HG02571 (cell line): Measurements from ENCODE around the gene CD33.
"Not testable (repeated sequence)": the region's sequence is repeated elsewhere in the genome, so short reads cannot be mapped to it uniquely, and the experiment has no call there.

Source experiments
- ATAC-seq: cut with Tn5 transposase; IDR thresholded peaks from one replicate; pipeline ENCODE4 v1.9.1; 2021; ENCODE audit warnings: mild to moderate bottlenecking, moderate library complexity; ENCODE audit not compliant: unreplicated experiment

The CD33 gene

DNA sequence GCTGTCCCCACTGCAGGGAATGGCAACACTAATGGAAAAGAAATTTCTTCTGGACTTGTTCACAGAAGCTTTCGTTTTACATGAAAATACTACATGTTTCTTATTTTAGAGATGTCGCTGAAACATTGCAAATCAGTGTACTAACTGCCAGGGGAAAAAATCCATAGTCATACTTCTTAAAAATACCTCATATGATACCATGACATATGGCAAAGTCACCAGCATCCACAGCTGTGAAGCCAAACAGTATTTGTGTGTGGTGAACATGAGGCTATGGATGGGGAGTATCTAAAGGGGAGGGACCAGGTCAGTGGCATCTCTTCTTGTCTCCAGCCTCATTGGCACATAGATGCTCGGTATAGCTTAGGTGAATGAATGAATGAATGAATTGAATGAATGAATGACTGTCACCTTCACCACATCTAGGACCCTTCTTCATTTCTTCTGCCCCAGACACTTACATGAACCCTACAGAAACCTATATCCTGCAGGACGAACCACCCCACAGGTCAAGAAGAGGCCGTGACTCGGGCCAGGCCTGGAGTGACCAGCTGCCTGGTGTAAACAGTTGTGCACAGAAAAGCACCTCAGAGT, 14.6 kb upstream of the CD33 start:
- no peak for ATAC-seq

DNA sequence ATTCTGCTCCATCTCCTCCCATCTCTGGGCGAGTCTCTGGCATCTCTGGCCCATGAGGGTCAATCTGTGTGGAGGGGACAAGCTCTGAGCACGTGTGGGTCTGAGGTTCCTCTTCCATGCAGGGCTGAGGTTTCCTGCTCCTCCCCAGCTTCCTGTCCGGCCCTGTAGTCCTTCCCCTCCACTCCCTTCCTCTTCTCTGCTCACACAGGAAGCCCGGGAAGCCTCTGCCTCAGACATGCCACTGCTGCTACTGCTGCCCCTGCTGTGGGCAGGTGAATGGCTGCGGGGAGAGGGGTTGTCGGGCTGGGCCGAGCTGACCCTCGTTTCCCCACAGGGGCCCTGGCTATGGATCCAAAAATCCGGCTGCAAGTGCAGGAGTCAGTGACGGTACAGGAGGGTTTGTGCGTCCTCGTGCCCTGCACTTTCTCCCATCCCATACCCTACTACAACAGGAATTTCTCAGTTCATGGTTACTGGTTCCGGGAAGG, 14.0 kb upstream of the CD33 start:
- not testable (repeated sequence) for ATAC-seq

DNA sequence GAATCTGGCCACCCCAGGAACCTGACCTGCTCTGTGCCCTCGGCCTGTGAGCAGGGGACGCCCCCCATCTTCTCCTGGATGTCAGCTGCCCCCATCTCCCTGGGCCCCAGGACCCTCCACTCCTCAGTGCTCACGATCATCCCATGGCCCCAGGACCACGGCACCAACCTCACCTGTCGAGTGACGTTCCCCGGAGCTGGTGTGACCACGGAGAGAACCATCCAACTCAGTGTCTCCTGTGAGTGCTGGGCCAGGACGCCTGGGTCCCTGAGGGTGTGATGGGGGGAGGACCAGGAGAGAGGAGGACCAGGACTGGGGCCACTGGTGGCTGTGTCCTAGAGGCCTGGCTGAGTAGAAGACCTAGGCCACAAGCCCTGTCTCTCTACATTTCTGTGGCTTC, 13.0 kb upstream of the CD33 start:
- ATAC-seq, result no peak

DNA sequence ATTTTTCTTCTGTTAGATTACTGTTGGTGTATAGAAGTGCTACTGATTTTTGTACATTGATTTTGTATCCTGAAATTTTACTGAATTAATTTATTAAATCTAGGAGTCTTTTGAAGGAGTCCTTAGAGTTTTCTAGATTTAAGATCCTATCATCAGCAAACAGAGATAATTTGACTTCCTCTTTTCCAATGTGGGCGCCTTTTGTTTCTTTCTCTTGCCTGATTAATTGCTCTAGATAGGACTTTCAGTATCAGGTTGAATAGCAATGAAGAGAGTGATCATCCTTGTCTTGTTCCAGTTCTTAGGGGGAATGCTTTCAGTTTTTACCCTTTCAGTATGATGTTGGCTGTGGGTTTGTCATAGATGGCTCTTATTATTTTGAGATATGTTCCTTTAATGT, 5.6 kb upstream of the CD33 start:
- no peak for ATAC-seq

DNA sequence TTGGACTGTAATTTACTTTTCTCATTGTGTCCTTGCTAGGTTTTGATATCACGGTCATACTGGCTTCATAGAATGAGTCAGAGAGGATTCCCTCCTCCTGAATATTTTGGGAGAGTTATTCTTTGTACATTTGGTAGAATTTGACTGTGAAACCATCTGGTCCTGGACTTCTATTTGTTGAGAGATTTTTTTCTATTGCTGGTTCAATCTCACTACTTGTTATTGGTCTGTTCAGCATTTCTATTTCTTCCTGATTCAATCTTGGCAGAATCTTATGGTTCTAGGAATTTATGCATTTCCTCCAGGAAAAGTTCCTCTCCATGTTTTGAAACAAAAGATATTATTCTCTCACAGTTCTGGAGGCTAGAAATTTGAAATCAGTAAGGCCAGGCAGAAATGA, 4.9 kb upstream of the CD33 start:
- no peak for ATAC-seq

DNA sequence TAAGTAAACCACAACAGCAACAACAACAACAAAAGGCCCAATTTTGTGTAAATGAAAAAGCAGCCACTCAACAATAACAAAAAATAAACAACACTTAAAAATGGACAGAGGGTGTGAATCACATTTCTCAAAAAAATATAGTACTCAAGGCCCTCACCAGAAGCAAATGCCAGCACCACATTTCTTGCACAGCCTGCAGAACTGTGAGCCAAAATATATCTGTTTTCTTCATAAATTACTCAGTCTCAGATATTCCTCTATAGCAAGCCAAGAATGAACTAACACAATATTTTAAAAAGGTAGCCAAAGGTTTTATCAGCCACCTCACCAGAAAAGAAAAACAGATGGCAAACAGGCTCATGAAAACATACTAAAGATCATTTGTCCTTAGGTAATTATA, 3.9 kb upstream of the CD33 start:
- no peak for ATAC-seq

DNA sequence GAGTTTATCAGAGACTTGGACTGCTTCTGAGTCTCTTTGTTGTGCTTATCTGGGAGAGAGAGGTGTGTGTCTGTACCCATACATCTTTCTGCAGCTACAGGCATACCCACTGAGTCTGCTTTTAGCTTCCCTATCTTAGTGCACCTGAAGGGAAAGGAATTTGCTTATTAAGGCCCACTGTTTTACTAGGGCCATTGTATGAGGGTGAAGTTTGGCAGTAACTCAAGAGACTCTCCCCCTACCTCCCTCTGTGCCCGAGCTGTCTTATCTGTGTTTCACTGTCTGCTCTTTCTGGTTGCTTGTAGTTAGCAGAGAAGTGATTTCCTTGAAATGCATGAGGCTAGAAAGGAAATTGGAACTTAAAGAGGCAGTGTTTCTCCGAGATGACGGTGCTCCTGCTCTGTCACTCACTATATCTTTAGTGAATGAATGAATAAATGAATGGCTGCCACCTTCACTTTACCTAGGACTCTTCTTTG, 678 bp upstream of the CD33 start:
- no peak for ATAC-seq

DNA sequence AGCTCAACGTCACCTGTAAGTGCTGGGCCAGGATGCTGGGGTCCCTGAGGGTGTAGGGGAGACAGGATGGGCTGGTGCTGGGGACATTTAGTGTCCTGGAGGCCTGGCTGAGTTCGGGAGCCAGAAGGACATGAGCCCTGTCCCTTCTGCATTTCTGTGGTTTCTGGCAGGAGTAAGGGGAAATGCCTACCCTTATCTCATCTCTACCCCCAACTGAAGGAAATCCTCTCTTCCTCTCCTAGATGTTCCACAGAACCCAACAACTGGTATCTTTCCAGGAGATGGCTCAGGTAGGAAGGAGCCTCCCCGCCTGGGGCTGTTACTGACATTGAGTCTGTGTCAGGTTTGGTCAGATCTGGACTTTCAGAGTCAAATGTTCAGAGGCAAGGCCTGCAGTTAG, 1.2 kb downstream of the CD33 start:
- ATAC-seq, result no peak

DNA sequence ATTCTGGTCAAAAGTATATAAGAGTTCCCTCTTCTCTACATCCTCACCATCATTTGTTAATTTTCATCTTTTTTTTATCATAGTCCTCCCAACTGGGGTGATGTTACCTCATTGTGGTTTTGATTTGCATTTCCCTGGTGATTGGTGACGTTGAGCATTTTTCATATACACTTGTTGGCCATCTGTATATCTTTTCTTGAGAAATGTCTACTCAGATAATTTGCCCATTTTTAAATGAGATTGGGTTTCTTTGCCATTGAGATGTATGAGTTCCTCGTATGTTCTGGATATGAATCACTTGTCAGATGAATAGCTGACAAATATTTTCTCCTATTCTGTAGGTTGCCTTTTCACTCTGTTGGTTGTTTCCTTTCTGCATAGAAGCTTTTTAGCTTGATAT, 2.4 kb downstream of the CD33 start:
- no peak for ATAC-seq

DNA sequence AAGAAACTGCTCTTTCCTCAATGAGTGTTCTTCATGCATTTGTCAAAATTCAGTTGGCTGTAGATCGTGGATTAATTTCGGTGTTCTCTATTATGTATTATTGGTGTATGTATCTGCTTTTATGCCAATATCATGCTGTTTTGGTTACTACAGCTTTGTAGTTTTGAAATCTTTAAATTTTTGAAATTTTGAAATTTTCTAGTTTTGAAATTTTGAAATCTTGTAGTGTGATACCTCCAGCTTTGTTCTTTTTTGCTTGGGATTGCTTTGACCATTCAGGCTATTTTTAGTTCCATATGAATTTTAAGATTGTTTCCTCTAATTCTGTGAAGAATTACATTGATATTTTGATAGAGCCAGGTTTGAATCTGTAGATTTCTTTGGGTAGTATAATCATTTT, 3.1 kb downstream of the CD33 start:
- no peak for ATAC-seq

DNA sequence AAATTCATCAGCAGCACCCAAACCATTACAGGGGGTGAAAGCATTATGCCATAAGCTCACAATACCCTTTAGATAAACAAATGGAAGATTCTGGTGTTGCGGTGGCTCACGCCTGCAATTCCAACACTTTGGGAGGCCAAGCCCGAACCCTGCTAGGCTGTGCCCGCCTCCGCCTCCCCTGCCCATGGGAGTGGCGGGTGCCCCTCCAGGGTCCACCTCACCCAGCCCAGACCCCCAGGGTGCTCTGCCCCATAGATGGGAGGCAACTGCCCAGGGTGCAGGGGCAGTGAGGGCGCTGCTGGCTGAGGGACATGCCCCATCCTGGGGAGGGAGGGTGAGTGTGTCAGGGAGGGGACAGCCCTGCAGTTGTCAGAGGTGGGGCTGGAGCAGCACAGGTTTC, 16.0 kb downstream of the CD33 start:
- ATAC-seq, result no peak

DNA sequence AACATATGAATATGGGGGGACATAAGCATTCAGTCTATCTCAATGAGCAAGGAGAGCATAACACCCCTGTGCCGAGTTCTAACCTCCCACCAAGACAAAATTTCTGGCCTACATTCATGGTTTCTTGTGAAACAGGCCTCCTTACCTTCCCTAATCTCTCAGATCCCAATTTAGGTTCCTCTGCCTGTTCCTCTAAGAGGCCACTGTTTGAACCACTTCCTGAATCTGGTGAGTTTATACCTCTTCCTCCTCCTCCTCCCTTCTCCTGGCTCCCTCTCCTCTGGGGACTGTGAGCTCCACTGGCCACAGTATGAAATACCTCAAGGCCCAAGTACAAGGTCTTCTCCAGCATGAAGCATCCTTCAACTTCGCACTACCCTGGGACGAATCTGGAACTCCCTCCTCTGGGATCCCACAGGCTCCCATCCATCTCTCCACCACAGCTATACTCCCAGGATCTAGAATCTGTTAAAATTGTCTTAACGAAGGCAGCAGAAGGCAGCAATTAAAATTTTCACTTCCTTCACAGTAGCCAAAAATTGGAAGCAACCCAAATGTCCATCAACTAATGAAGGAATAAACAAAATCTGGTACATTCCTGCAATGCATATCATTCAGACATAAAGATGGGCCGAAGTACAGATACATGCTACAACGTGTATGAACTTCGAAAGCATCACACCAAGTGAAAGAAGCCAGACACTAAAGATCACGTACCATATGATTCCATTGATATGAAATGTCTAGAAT, 18.2 kb downstream of the CD33 start:
- no peak for ATAC-seq

DNA sequence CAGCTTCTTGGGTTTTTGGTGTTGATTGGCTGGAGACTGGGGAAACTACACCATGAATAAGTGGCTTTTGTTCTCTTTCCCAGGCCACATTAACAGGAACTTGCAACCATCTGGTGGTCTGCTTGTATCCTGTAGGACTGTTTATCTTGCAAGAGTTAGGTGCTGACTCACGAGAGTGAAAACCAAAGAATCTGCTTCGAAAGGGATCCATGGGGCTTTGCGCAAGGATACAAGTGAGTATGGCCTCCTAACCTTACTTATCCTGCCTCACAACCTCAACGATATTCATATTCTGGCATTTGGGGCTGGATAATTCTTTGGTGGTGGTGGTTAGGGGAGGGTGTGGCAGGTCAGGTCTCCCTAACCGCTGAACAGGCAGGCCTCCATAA, 21.3 kb downstream of the CD33 start:
- ATAC-seq, result no peak

DNA sequence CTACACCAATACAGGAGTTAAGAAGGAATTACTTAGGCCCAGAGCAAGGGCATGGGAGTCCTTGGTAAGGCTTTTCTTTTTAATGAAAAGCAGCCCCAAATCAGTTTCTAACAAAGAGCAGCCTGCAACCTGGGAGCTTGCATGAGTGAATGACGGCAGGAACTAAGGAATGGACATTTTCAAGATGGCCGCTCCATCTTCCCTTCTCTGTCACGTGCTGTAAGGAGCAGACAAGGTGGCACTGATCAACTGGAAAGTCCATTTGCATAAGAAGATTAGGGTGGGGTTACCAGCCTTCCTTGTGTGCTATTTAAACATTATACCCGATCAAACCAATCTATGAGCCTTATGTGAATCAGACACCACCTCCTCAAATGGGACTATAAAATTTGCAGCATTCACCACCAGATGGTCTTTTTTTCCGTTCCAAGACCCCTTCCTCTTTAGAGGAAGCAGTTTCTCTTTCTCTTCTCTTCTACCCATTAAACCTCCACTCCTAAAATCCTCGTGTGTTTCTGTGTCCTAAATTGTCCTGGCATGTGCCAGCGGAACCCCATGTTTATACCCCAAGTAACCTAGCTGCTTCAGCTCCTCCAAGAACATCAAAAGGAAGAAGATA, 23.2 kb downstream of the CD33 start:
- no peak for ATAC-seq

DNA sequence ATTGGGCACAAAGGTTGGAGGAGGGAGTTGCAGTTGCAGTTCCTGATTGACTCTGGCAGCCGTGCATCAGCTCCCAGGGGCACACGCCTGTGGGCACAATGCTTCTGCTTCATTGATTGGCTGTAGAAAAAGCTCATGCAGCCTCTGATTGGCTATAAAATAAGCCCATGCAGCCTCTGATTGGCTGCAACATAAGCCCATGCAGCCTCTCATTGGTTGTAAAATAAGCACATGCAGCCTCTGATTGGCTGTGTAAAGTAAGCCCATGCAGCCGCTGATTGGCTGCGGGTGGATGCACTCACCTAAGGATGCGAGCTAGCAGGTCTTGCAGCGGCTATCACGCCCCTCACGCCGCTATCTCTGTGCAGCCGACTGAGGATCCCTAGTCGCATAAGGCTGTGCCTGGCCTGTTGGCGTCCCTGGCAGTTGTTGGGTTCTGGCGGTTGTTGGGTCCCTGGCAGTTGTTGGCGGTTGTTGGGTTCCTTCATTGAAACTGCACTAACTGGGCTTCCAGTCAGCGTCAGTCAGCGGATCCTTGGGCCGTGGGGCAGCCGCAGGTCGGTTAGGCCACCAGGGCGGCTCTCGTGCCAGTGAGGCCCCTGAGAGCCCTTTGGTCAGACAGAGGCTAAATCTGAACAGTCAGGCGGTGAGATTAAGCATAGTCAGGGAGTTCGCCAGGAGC, 26.0 kb downstream of the CD33 start, which contains the start of gene SIGLECL1:
Gene SIGLECL1 (plus strand): TSS at position 295 of the 682 bp plus-strand sequence. CDS start 12,993 bp downstream, outside the sequence.
- ATAC-seq, result no peak

DNA sequence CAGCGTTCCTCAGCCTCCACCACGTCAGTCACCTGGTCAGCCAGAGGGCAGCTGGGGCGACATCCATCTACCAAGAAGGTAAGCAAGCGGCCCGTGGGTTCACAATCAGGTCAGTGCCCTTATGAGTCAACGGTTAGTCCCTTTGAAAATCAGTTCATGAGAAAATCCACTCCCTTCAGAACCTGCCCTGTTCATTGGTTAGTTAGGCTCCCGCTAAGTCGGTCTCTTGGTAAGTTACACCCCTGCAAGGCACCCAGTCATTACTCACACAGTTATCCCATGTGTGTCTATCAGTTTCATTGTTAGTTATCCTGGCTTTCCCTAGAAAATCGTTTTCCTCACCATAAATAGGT, 26.6 kb downstream of the CD33 start:
- ATAC-seq, result no peak

DNA sequence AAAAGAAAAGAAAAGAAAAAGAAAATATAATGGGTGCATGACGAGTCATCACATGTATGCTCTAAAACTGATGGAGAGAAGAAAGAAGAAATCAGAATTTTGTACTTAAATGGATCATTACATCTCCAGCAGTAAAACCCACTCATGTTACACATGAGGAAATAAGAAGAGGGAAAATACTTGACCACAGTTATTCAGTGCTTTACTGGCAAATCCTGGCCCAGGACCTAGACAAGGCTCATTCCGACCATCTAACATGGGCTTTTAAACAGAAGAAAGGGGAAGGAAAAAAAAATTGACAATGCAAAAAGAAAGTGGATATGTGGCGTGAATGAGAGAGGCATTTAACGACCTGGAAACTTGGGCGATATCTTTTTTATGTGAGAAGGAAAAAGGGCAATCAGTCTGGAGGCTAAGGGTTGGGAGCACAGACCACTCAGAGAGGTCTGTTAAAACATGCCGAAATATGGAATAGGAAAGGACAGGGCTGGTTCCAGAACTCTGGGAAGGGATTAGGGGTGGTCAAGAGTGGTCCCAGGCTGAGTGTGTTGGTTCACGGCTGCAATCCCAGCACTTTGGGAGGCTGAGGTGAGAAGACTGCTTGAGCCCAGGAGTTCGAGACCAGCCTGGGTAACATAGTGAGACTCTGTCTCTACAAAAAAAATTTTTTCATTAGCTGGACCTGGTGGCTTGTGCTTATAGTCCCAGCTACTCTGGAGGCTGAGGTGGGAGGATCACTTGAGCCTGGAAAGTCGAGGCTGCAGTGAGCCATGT, 27.6 kb downstream of the CD33 start:
- no peak for ATAC-seq

DNA sequence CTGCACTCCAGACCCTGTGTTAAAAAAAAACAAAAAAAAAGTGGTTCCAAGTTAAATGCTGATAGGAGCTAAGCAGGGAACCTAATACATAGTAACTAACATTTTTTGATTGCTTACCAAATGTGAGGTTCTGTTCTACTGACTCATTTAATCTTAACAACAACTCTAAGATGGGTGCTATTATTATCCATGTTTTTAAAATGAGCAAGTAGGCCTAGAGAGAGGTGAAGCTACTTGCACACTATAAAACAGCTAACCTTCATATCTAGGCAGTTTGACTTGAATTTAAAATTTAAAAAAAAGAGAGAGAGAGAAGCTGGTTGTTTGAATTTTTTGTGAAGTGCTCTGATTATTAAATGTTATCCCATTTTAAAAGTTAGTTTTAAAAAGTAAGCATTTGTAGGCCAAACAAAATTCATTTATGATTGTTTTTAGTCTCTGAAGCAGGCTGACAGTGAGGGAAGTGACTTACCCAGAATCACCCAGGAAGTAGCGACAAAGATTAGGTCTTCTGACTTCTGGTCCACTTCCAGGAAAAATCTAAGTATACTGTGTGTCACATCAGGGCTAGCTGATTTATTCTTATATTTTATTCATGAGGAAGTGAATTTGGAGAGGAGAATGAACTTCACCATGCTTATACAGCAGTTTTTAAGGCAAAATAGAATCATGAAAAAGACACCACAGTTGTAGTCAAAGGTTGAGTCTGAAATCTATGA, 28.4 kb downstream of the CD33 start:
- ATAC-seq, result no peak

DNA sequence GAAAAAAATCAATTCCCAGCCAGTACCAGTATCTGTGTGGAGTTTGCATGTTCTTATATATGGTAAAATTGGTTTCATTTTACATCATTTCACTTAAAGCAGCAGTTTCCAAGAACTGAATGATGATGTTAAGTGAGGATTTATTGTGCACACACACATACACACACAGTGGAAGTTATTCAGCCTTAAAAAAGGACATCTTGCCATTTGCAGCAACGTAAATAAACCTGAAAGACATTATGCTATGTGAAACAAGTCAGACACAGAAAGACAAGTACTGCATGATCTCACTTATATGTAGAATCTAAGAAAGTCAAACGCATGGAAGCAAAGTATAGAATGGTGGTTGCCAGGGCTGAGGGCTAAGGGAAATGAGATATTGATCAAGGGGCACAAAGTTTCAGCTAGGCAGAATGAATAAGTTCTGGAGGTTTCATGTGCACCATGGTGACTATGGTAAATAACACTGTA, 31.3 kb downstream of the CD33 start:
- no peak for ATAC-seq

DNA sequence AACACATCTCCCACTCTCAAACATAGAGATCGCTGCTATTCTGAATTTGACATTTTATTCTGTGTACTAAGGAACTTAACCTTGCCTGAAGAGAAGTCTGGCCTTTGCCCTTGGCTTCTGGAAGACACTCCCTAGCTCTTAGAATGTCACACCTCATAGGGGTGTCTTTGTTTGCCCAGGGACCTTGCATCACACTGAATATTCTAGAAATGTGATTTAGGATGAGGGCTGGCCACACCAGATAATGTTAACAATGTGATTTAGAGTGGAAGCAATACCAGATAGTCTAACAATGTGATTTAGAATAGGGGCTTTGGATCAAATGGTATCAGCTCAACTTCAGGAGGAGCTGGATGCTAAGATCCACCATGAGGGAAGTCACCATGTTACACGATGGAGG, 32.6 kb downstream of the CD33 start:
- no peak for ATAC-seq
